Neural crest cell (in vitro differentiated cells): ENCODE results near the gene GPR83. TPM values are rescaled to one million over a fixed set of nuclear protein-coding genes. Genes with fewer than 3 reads are reported as not detected.

Experiments used
- DNase-seq: peaks from one replicate; pipeline ENCODE4 v3.0.0; 2021; ENCODE audit warnings: low read depth, mixed read lengths, low spot score
- H3K27ac Mint-ChIP-seq: one replicate; pipeline ENCODE4 v1.8.0; 2021; ENCODE audit warnings: mild to moderate bottlenecking, mixed read lengths; ENCODE audit not compliant: unreplicated experiment
- H3K27me3 Mint-ChIP-seq: 2 replicates; pipeline ENCODE4 v1.8.0; 2021; ENCODE audit warnings: low read depth, mild to moderate bottlenecking, mixed read lengths
- H3K36me3 Mint-ChIP-seq: 2 replicates; pipeline ENCODE4 v1.8.0; 2021; ENCODE audit warnings: low read depth, mild to moderate bottlenecking, mixed read lengths
- H3K4me1 Mint-ChIP-seq: 2 replicates; pipeline ENCODE4 v1.8.0; 2021; ENCODE audit warnings: mixed read lengths
- H3K4me3 Mint-ChIP-seq: one replicate; pipeline ENCODE4 v1.8.0; 2021; ENCODE audit warnings: mild to moderate bottlenecking, mixed read lengths
- H3K9me3 Mint-ChIP-seq: 2 replicates; pipeline ENCODE4 v1.8.0; 2021; ENCODE audit warnings: mixed read lengths
- total RNA-seq: library from RNA; stranded (reverse); gene quantifications from 2 replicates; pipeline ENCODE4 v1.2.1, GENCODE V29; 2021
- TF ChIP-seq, protein P1 (sequence below): fragments of 200-600 bp; sonication (generic); conservative IDR thresholded peaks from 2 replicates; pipeline ENCODE4 v1.5.0; 2021; ENCODE audit warnings: antibody characterized with exemption, mild to moderate bottlenecking

The GPR83 gene
- total RNA-seq, 1 donor from 2014 or later: 0.30 TPM

- H3K4me1 Mint-ChIP-seq: peaks cover 4% of the 10 kb centered on the region
- TF ChIP-seq, protein P1, sequence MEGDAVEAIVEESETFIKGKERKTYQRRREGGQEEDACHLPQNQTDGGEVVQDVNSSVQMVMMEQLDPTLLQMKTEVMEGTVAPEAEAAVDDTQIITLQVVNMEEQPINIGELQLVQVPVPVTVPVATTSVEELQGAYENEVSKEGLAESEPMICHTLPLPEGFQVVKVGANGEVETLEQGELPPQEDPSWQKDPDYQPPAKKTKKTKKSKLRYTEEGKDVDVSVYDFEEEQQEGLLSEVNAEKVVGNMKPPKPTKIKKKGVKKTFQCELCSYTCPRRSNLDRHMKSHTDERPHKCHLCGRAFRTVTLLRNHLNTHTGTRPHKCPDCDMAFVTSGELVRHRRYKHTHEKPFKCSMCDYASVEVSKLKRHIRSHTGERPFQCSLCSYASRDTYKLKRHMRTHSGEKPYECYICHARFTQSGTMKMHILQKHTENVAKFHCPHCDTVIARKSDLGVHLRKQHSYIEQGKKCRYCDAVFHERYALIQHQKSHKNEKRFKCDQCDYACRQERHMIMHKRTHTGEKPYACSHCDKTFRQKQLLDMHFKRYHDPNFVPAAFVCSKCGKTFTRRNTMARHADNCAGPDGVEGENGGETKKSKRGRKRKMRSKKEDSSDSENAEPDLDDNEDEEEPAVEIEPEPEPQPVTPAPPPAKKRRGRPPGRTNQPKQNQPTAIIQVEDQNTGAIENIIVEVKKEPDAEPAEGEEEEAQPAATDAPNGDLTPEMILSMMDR: no peak
- no peak overlapping the region for H3K4me3 Mint-ChIP-seq
- H3K36me3 Mint-ChIP-seq: peaks cover 3% of the 10 kb centered on the region
- H3K9me3 Mint-ChIP-seq: no peaks in the 10 kb centered on the region
- no peaks in the 10 kb centered on the region for H3K27me3 Mint-ChIP-seq
- DNase-seq: no peak
- H3K27ac Mint-ChIP-seq: no peak overlapping the region
These were observed 44.4 kb upstream of the GPR83 start for GRCh38 chr11:94445641-94446040.

GRCh38 chr11:94433049-94433448 is 31.8 kb upstream of the GPR83 start:
- Mint-ChIP-seq H3K27ac (no peak overlapping the region), H3K36me3 (peaks cover 33% of the 10 kb centered on the region), H3K4me1 (no peaks in the 10 kb centered on the region), H3K9me3 (no peaks in the 10 kb centered on the region), H3K4me3 (no peak overlapping the region), H3K27me3 (no peaks in the 10 kb centered on the region)
- DNase-seq: no peak
- TF ChIP-seq, protein P1: no peak

- peaks cover 23% of the 10 kb centered on the region for H3K4me1 Mint-ChIP-seq
- H3K4me3 Mint-ChIP-seq: no peak overlapping the region
- TF ChIP-seq, protein P1: no peak
- no peaks in the 10 kb centered on the region for H3K27me3 Mint-ChIP-seq
- H3K9me3 Mint-ChIP-seq: peaks cover 9% of the 10 kb centered on the region
- peaks cover 46% of the 10 kb centered on the region for H3K36me3 Mint-ChIP-seq
- no peak for DNase-seq
- no peak overlapping the region for H3K27ac Mint-ChIP-seq
These were observed 23.4 kb upstream of the GPR83 start for GRCh38 chr11:94424662-94425061.

DNA sequence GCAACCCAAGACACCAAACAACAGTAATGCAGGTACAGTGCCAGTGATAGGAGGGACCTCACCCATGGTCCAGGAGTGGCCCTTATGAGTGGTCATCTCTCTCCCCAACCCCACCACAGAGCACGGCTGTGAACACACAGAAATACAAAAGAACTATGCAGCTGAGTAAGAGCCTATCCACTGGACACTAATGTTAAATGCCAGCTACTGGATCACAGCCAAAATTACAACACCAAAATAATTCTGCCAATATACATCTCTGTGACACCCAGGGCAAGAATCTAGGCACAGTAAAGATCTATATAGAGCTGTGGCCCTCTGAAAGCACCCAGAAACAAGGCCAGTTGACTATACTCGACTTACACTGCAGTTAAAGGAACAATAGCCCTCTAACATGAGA is 22.8 kb upstream of the GPR83 start:
- H3K9me3 Mint-ChIP-seq: peaks cover 9% of the 10 kb centered on the region
- no peaks in the 10 kb centered on the region for H3K27me3 Mint-ChIP-seq
- peaks cover 23% of the 10 kb centered on the region for H3K4me1 Mint-ChIP-seq
- no peak overlapping the region for H3K27ac Mint-ChIP-seq
- H3K36me3 Mint-ChIP-seq: peaks cover 41% of the 10 kb centered on the region
- DNase-seq: no peak
- TF ChIP-seq, protein P1: no peak
- H3K4me3 Mint-ChIP-seq: no peak overlapping the region

- H3K27ac Mint-ChIP-seq: no peak overlapping the region
- TF ChIP-seq, protein P1: no peak
- H3K4me3 Mint-ChIP-seq: no peak overlapping the region
- H3K9me3 Mint-ChIP-seq: peaks cover 9% of the 10 kb centered on the region
- peaks cover 36% of the 10 kb centered on the region for H3K36me3 Mint-ChIP-seq
- no peak for DNase-seq
- no peaks in the 10 kb centered on the region for H3K27me3 Mint-ChIP-seq
- H3K4me1 Mint-ChIP-seq: peaks cover 23% of the 10 kb centered on the region
These were observed 22.3 kb upstream of the GPR83 start for GRCh38 chr11:94423507-94423906.
